Measurements from ENCODE around the gene GADL1.

The GADL1 gene

DNA sequence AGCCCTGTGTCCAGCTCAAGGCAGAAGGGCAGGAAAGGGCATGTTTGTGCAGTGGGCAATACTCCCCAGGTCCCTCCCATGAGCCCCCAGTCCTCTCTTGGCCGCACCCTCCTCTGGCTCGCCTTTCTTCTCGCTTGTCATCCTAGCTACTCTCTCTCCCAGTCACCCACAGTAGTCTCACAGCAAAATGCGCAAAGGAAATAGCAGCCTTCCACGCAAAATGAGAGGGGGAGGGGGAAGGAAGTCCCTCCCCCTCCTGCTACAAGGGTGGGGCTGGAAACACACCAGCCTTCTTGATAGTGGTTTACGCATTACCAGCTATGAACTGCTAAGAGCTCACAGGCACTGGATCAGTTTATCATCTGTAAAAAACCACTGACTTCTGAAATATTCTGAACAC is 83.8 kb downstream of the GADL1 start:
- DNase-seq (ENCODE audit: low read depth) = no peak

DNA sequence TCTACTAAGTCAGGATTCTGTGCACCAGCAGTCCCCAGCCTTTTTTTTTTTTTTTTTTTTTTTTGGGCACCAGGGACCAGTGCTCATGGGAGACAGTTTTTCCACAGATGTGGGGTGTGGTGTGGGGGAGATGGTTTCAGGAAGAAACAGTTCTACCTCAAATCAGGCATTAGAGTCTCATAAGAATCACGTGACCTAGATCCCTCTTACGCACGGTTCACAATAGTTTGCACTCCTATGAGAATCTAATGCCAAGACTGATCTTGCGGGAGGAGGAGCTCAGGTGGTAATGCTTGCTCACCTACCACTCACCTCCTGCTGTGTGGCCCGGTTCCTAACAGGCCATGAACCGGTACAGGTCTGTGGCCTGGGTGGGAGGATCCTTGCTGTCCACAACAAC is 88.8 kb downstream of the GADL1 start:
- DNase-seq (ENCODE audit: low read depth) = no peak

DNA sequence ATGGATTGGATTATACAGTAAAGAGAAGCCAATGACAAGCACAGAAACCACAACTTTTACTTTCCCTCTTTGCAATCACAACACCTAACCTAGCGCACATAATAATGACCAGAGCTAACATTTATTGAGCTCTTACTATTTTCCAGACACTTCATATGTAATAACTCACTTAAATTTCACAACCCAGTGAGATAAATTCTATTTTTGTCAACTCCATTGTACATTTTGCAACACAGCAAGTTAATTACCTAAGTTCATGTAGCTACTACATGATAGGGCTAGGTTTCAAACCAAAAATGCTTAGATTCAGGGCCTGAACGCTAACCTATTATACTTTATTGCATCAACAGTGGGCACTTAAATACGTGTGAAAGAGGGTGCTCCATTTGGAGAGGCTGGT is 89.5 kb downstream of the GADL1 start:
- no peak for DNase-seq (ENCODE audit: low read depth)

DNA sequence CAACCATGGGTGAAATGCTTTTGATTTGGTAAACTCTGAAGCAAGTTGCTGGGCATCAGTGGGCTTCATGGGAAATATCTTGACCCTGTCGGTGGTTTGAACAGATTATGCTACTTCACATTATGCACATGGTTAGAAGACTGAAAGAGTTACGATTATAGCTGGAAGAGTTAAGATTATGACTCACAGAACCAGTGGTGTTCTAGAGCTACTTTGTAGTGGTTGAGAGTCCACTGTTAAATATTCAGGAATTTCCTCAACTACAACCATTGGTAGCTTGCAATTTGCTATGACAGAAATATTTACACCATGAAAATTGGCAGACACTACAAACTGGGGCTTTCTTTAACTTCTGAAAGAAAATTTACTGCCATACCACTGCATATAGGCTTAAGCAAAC is 99.3 kb downstream of the GADL1 start:
- no peak for DNase-seq (ENCODE audit: low read depth)

DNA sequence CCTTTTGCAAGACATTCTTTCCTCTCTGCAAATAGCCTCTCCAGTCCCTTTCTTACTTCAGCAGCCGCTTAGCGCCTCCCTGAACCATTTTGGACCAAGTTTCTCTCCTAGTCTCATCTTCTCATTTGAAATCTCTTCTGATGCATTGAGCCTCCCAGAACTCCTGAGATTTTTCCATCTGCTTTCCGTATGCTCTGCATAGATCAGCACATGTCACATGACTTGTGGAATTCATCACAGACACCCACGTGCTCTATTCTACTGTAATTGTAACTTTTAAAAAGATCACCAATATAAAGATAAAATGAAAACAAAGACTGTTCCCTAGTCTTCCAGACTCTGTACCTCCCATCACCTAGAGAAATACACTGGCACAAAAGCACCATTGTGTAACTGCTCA is 100.7 kb downstream of the GADL1 start:
- no peak for DNase-seq (ENCODE audit: low read depth)

DNA sequence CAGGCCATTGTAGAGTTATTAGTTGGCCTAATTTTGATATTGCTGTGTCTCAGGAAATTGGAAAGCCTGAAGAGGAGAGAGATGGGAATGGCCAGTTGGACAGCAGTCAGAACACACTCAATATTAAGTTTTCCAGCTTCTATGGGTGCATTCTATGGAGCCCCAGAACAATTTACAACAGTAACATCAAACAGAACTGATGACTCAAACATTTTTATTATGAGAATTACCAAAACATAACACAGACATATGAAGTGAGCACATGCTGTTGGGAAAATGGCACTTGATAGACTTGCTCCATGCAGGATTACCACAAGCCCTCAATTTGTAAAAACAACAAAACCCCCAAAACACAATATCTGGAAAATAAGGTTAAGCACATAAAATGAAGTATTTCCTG is 104.3 kb downstream of the GADL1 start:
- no peak for DNase-seq (ENCODE audit: low read depth)

DNA sequence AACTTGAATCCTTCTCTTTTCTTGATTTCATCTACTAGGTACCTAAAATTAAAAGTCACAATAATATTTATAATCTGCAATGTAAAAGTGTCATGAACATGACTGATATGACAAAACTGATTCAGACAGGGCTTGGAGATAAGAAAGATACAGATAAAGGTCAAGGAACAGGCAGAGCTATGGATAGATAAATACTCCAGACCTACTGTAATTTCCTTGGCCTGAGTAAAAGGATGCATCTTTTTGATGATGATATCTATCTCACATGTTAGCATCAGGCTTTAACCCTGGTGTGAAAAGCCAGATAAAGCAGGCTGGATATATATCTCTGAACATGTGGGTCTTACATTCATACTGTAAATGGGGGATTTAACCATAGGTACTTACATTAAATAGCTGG is 108.1 kb downstream of the GADL1 start:
- no peak for DNase-seq (ENCODE audit: low read depth)

DNA sequence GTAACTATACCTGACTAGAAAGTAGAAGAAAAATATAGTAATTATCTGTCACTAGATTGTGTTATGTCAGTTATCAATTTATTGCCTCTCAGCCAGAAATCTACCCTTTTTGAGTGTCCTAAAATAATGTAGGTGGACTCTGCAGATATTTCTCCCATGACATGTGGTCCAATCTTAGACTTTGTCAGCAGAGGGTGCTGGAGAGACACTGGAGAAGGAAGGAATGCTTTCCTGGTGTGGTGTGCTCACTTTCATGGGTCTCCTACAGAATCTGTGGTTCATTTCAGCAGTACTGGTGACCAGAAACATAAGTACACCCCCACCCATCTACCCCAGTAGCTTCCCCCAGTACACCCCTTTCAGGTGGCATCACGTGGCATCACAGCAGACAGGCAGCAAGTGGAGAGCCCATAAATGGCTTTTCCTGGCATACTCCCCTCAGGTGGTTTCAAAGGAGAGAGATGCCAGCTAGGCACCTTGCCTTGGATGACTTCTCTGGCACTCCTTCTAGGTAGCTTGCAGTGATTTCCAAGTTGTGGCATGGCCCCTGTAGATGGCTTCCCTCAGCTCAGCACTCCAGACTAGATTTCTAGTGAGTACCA is 114.7 kb downstream of the GADL1 start:
- DNase-seq (ENCODE audit: low read depth) = no peak

DNA sequence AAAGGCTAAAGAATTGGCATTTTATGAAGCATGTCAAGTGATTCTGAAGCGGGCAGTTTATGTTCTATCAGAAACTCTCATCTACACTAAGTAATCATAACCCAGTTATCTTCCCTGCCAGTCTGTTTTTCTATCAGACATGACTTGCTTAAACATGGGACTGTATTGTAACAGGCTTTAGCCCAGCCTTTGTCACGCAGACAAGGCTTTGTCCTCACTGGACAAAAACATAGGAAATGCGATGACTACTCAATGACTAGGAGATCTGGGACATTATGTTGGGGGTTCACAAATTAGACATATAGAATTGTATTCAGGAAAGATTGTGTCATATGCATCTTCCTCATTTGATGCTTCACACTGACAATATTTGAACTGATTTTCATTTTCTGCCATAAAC is 115.5 kb downstream of the GADL1 start:
- no peak for DNase-seq (ENCODE audit: low read depth)

DNA sequence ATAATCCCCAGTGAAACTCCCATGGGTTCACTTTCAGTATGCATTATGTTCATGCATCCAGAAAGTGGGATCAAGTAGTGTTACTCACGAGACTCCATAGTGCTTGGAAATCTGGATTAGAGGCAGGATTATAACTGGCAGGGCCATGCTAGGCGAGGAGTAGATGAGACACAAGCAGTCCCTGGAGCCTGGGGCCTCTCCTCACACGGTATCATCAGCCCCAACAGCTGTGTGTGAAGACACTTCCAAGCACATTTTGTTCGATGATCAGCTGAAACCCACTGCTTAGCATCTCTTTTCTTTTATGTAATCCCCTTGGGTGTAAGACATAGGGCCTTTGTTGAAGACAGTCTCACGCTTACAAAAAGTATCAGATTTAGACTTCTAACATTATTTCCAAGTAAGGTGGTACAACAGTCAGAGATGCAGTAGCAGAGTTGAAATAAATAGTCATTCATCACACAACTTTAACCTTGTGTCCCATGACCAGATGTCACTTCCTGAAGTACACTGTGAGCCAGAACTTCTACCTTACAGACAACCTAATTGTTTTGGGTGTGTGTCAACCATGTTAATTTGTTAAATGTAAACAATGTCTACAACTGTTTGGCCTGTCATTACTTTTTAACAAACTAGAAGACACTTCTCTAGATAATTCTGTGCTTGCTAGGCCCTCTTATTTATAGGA is 116.9 kb downstream of the GADL1 start:
- DNase-seq (ENCODE audit: low read depth) = no peak

DNA sequence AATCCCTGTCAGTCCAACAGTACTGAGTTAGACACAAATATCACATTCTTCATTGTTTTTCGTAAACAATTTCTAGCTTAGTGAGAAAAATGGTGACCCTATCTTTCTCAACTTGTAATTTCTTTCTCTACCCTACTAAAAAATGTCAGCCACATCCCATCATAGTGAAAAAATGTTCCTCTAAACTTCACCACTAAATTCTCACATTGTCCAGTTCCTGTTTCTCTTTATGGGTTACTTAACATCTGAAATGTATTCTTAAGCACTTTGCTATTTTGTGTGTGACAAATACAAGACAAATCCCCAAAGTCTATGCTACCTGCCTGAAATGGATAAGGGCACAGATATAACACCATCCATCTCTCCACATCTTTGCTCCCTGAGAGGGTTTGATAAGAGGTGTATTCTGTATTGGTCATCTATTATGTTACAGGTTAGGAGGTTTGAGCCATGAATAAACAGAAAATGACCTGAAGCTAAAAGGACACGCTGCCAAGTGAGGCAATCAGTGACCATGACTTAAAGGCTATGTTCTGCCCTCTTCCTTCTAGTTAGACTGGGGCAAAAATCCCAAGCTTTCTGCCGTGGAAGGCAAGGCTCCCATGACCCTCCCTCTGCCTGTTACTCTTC is 118.2 kb downstream of the GADL1 start:
- DNase-seq (ENCODE audit: low read depth) = no peak

DNA sequence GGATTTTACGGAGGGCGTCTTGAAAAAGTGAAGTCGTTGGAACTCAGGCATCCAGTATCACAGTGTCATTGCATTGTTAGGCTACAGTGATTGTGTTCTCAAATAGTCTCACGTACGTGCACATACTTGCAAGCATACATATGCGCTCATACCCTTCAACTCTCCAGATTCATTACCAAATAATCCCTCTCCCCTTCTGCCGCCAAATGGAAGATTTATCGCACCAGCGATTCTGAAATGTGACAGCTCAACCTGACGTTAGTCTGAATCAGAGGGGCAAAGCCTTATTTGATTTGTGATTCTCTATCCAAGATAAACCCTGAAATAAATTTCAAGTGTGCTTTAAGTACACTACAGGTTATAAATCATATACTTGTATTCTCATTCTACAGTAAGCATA is 119.4 kb downstream of the GADL1 start:
- DNase-seq (ENCODE audit: low read depth) = no peak

DNA sequence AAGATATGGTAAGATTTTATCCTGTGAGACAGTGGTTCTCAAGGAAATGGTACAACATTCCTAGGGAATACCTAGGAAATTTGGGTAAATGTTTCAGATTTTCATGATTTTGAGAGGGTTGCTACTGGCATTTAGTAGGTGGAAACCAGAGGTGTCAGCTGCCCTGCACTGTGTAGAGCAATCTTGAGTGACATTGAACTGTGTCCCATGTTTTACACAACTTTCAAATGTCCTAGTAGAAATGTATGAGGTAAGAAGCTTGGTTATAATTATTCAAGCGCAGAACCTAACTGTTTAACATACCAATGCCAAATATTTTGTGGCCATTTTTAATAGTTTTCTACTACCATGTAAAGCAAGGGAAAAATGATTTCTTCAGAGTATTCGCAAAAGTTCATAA is 120.4 kb downstream of the GADL1 start:
- DNase-seq (ENCODE audit: low read depth) = no peak

DNA sequence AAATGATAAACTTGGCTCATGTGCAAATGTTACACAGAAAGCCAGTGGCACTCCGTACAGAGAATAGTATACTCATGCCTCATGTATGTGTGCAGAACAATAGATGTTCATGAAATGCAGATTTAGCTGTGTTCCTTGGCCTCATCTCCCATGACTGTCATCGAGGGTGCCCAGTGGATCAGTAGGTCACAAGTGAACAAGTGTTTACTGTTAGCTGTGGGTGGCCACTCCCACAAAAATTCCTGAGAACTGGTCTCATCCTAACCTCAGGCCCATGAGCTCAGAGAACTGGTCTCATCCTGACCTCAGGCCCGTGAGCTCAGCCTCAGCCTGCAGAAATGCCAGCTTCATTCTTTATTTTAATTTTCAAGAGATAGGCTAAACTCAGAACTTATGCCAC is 124.1 kb downstream of the GADL1 start:
- no peak for DNase-seq (ENCODE audit: low read depth)

DNA sequence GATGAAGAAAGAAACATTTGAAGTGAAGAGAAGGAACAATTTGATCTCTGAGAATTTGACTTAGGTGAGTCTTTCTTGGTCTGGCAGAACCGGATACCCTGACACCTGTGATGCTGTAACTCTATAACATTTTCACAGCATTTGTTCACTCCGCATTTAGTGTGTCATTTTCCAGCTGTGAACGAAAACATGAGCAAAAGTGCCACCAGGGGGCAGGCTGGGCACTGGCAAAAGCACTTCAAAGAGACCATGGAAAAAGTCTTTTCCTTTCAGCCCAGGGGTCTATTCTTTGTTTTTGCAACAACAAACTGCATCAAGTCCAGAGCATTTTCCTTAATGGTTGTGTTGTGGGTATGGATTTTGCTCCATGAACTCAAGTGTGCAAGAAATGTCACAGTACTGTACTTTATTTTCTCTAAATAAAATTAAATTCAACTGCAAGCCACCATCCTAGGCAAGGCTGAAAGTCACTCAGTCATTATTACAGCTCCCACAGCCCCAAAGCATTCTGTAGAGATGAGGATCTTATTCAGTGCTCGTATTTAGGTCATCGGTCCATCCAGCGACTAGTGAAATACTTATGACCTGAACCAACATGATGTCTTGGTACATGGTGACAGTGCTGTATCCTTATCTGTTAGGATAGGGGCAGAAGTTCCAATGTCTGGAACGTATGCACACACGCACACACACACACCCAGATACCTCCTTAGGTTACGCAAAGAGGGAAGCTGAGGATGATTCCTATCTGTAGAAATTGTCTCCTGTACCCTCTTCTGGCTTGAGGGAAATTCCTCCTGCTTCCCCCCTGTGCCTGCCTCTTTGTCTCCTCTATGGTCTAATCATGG is 125.5 kb downstream of the GADL1 start:
- DNase-seq (ENCODE audit: low read depth) = peak; percentile 36

DNA sequence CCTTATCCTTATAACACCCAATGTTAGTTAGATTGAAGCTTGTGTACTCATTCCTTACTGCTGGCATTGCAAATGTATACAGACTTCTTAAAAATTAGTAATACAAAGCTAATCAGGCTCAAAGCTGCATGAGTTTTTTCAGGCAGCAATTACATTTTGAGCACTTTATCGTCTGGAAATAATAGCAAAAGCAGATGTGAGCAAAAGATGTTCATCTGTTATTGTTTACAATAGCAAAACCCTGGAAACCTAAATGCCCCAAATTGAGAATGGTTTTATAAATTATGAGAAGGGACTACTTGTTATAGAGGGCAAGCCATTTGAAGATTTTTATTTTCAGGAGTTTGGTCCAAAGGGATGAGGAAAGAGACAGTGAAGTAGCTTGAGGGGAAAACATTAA is 126.4 kb downstream of the GADL1 start:
- no peak for DNase-seq (ENCODE audit: low read depth)

DNA sequence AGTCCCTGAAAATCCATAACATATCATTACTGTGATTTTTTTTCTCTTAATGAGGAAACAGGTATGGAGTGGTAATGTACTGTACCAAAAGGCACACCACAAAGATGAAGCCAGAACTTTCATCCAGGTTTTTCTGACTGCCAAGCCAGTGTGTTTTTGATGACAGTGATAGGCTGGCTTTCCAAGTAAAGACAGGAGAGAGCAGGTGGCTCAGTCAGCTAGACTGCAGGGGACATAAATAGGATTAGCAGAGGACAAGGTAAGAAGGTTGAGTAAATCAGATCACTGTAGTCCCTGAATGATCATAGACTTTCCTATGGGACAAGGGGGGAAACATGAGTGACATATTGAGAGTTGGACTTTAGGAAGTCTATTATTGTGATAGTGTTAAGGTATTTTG is 127.9 kb downstream of the GADL1 start:
- DNase-seq (ENCODE audit: low read depth) = no peak

DNA sequence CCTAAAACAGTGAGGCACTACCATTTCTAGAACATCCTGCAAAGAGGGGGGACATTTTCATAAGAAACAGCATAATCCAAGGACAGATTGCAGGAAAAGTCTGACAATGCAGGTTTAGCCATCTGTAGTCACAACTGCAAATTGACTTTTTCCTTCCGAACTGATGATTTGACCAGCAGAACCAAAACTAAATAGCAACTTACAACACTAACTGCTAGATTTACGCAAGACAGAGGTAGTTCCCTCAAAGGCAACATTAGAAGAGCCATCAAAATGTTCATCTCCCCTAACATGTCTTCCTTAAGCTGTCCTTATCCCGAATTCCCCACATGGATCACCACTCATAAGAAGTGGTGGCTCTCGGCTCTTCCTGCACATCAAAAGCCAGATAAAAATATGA is 129.6 kb downstream of the GADL1 start:
- DNase-seq (ENCODE audit: low read depth) = no peak

DNA sequence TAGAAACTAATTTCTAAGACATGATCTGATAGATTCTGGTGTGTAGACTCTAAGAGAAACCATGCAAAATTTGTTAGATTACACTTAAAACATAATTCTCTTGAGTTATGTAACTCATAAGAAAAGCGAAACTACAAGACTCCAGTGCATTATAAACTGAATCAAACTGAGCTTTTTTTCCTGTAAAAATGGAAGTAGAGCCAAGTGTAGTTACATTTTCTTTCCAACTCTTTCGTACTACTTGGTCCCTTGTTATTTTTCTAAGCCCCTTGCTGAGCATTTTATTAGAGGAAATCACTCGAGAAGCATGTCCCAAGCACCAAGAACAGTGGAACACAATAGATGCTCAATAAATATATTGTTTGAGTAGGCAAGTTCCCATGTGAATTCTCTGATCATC is 130.2 kb downstream of the GADL1 start:
- DNase-seq (ENCODE audit: low read depth) = no peak

DNA sequence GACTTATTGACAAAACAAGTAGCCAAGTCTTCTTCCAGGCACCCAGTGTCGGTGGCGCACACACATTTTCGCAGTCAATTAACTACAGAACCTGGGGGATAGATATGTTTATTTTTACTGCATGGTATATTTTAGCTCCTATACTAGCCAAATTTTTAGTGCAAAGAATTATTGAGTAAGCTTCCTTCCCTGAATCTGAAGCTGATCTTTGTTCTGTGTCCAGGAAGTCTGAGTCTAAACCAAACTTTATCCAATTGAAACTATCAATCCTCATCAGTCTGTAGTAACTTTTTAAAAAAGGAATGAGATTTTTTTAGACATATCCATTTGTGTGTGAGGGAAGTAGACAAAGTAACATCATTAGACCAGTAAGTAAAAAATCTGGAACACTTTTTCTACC is 133.1 kb downstream of the GADL1 start:
- no peak for DNase-seq (ENCODE audit: low read depth)

DNA sequence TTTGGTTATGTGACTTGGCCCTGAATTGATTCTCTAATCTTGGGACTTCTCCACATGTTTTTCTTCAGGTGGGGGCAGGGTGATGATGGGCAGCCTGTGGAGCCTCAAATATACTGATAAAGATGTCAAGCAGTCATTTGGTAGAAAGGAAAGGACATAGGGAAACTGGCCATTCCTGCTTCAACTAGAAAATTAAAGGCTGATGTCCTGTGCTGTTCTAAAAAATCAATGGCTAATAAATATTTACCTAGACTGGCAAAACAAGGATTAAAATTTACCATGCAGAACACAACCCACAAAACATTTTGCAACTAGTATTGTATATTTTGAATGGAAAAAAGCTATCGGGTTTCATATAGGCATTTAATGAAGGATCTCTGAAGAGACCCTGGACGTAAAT is 133.7 kb downstream of the GADL1 start:
- no peak for DNase-seq (ENCODE audit: low read depth)

DNA sequence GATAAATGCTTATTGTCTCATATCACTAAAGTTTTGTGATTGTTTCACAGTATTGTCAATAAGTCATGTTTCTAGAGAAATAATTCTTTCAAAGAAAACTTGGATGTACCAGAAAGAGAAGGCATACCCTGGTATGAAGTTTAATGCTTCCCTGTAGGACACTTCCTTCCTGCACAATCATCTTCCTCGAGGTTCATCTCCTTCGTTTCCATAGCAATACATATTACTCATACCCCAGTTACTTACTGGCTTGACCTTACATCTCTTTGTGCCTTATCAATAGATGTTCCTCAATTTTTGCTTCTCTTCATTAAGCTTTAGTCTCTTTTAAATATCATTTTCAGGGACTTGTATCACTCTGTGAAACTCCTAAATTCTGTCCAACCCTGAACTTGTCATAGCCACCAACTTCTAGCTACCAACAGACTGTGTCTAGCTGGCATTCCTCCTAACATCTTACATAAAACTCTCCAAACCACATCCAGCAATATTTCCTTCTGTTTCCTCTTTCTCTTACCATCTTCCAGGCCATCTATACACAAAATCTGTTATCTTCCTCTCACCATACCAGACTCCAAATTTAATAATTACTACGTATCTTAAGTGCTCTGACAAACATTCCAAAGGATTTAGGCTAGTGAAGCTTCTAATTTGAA is 134.3 kb downstream of the GADL1 start:
- no peak for DNase-seq (ENCODE audit: low read depth)
